GM12875 (cell line): ENCODE results near the gene CDRT15.

ENCODE experiments used
- H3K4me3 ChIP-seq: one replicate; pipeline ENCODE4 v1.5.1; 2011; ENCODE audit warnings: low read depth, low read length, control low read depth
- CTCF ChIP-seq: IDR thresholded peaks from 2 replicates; pipeline ENCODE4 v1.5.1; 2011; ENCODE audit warnings: low read depth, mild to moderate bottlenecking, control low read depth, inconsistent platforms, low read length, moderate library complexity, borderline replicate concordance; ENCODE audit not compliant: insufficient read depth

Gene CDRT15

DNA sequence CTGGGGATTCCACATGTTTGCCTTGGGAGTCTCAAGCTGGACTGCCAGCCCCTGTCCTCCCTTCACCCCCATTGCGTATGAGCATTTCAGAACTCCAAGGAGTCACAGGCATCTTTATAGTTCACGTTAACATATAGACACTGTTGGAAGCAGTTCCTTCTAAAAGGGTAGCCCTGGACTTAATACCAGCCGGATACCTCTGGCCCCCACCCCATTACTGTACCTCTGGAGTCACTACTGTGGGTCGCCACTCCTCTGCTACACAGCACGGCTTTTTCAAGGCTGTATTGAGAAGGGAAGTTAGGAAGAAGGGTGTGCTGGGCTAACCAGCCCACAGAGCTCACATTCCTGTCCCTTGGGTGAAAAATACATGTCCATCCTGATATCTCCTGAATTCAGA, 28.9 kb downstream of the CDRT15 start:
- TF ChIP-seq CTCF: no peak
- H3K4me3 ChIP-seq: no peak overlapping the region

DNA sequence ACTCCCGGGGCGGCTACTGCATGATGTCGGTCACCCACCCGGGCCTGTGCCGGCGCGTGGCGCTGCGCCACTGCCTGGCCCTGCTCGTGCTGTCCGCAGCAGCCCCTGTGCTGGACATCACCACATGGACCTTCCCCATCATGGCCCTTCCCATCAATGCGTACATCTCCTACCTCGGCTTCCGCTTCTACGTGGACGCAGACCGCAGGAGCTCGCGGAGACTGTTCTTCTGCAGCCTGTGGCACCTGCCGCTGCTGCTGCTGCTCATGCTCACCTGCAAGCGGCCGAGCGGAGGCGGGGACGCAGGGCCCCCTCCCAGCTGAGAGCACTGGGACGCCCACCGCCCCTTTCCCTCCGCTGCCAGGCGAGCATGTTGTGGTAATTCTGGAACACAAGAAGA, 29.8 kb downstream of the CDRT15 start:
- H3K4me3 ChIP-seq: no peak overlapping the region

GRCh38 chr17:14205992-14206461, 30.6 kb downstream of the CDRT15 start:
- TF ChIP-seq CTCF: no peak
- H3K4me3 ChIP-seq: no peak overlapping the region

More for the DNA sequence above, 29.8 kb downstream of the CDRT15 start:
- no peak for TF ChIP-seq CTCF

DNA sequence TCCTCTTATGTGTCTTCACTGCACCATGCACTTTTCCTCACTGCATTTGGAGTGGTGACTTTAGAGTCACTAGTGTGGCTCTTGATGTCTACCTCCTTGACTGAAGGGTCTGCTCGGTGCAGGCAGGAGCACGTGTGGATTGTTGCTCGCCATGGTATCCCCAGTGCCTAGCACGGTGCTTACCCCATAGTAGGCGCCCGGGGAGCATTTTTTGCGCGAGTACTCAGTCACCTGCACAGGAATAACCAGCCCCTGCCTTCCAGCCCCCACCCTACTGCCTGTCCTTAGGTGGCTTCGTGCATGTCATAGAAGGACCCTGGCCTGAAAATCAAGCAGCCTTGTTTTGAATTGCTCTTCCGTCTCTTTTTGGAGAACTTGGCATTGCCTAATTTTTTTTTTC, 31.3 kb downstream of the CDRT15 start:
- no peak overlapping the region for H3K4me3 ChIP-seq
- no peak for TF ChIP-seq CTCF

GRCh38 chr17:14204546-14204945, 32.1 kb downstream of the CDRT15 start:
- H3K4me3 ChIP-seq: no peak overlapping the region
- TF ChIP-seq CTCF: no peak

DNA sequence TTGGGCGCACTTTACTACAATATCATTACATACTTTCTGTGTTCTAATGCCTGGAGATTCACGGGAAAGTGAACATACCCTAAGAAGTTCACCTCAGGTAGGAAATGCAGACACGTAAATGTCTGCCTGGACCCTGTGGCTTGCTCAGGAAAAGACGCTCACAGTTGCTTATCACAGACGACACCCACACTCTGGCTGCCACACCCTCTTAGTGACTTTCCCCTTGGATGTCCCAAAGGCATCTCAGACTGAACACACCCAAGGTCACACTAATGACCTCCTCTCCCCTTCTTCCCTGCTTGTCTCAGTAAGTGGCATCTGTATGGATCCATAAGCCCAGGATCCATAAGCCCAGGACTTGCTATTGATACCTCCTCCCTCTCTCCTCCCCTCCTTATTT, 32.6 kb downstream of the CDRT15 start:
- TF ChIP-seq CTCF: no peak
- no peak overlapping the region for H3K4me3 ChIP-seq

DNA sequence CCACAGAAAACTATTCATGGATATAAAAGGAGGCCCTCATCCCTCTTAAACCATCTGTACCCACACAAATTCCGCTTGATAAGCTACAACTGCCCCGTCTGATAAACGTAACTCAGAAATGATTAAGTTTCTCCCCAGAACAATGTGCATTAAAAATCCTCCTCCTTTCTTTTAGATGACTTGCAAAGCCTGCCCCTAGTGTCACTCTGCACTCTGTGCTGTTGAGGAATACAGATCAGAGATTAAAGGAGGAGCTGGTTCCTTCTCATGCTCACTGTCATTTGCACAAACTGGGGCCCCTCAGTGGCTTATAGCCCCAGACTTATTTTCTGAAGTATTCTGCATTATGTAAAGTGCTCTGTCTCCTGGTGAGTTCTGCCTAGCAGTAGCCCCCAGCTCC, 33.3 kb downstream of the CDRT15 start:
- TF ChIP-seq CTCF: no peak
- no peak overlapping the region for H3K4me3 ChIP-seq
